Measurements from ENCODE around the gene SLC22A5.
"Not testable (repeated sequence)": the region's sequence is repeated elsewhere in the genome, so short reads cannot be mapped to it uniquely, and the experiment has no call there.

Gene SLC22A5

DNA sequence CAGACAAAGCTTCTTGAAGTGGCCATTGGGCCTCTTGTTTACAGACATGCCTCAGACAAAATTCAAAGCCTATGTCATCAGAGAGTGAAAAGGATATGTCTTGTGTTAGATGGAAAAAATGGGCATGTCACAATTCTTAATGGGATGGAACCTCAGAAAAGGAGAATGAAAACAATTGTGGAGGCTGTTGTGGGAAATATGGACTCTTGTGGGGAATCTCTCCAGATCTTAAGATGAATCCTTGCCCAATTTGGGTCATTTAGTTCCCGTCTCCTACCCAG lies 19.5 kb downstream of the SLC22A5 start:
- no peak for DNase-seq

DNA sequence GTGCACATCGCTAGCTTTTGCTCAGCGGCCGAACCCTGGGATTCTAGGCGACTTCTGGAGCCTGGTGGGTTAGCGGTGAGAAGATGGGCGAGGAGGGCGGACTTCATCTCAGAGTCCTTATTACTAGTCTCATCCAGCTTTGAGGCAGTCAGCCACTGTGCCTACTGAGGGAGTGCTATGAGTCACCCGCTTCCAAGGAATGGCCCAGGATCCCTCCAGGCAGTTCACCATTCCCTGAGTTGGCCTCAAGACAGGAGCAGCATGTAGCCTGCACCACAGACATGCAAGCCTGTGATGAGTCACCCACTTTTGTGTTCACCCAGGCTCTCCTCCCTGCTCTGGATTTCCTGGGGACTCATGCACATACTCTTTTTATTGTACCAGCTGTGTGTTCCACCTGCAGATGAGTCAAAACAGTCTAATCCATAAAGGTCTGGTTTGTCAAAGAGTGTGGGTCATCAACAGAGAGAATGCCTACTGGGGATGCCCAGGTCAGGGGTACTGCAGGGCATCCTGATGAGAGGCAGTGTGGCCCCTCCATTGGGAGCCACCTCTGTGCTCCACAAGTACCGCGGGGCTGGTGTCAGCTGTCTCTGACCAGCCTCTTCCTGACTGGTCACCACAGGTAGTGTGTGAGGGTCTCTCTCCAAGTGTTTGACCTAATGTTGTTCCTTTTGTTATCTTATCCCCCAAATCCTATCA lies 20.2 kb downstream of the SLC22A5 start:
- DNase-seq: no peak

DNA sequence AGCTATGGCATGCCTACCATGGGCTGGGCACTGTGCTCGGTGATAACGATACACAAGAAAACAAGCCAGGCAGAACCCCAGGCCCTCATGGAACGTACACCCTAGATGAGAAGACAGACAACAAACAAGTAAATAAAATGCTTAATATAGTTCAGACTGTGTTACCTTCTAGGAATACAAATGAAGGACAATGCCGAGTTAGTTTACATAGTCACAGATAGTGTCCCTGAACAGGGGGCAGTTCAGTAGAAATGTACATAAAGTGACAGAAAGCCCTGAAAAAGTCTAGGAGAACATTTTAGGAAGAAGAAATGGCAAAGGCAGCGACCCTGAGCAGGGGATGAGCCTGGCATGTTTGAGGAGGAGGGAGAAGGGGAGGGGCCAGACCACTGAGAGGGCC lies 21.7 kb downstream of the SLC22A5 start:
- DNase-seq: no peak

DNA sequence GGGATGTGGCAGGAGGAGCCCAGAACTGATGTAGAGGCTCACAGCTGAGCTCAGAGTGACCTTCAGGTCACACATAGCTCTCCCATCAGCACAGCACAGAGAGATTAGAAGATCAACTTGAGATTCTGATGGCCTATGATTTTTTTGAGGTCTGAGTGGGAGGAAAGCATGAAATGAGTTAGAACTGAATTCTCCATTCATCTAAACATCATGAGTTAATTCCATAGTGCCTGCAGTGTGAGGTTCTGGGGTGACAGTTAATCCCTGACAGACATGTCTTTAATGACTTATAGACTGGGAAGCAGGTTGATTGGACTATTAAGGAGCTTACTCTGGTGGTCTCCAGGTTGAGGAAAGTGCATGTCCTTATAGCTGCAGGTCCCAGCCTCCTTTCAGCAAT lies 22.4 kb downstream of the SLC22A5 start:
- no peak for DNase-seq

DNA sequence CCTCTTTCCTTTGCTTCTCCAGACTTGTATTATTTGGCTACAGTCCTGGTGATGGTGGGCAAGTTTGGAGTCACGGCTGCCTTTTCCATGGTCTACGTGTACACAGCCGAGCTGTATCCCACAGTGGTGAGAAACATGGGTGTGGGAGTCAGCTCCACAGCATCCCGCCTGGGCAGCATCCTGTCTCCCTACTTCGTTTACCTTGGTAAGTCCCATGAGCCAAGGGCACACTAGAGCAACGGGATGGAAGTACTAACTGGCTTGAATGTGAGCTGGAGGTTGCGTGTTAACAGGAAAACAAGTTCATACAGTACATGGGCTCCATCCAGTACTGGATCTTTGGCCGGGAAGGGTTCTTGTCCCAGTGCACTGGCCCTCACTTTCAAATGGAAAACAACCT lies 22.9 kb downstream of the SLC22A5 start:
- no peak for DNase-seq

DNA sequence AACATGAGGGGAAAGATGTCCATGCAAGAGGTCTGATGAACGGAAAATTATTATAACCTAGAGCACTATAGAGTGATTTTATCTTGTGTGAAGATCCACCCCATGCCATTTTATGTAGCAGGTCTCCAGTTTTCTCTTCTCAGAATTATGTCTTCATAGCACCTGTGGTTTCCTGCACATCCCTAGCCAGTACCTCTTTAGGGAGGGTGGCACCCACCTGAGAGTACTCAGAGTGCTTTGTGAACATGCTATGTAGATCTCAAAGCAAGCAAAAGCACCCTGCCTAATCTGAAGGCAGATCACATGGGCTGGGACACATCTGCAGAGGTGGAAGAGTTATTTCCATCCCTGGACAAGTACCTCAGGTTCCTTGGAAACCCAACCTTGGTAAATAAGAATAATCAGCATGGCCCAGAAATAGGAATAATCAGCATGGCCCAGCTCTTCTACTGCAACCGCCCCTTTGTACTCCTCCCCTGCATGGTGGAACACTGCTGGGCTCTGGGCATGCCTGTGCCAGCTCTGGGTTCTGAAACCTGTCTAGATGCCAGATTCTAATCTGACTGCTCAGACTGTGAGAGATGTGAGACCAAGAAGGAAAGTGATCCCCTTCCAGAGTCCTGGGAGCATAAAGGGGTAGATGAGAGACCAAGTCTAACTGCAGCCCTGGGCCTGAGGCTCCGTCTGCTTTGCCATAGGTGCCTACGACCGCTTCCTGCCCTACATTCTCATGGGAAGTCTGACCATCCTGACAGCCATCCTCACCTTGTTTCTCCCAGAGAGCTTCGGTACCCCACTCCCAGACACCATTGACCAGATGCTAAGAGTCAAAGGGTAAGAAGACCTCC lies 23.7 kb downstream of the SLC22A5 start:
- DNase-seq: no peak

DNA sequence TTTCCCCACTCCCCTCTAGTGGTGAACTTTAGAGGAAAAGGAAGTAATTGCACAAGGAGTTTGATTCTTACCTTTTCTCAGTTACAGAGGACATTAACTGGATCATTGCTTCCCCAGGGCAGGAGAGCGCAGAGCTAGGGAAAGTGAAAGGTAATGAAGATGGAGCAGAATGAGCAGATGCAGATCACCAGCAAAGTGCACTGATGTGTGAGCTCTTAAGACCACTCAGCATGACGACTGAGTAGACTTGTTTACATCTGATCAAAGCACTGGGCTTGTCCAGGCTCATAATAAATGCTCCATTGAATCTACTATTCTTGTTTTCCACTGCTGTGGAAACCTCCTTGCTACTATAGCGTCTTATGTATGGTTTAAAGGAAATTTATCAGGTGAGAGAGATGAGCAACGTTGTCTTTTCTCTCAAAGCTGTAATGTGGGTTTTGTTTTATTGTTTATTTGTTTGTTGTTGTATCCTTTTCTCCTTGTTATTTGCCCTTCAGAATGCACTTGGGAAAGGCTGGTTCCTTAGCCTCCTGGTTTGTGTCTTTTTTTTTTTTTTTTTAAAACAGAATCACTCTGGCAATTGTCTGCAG lies 25.3 kb downstream of the SLC22A5 start:
- no peak for DNase-seq

DNA sequence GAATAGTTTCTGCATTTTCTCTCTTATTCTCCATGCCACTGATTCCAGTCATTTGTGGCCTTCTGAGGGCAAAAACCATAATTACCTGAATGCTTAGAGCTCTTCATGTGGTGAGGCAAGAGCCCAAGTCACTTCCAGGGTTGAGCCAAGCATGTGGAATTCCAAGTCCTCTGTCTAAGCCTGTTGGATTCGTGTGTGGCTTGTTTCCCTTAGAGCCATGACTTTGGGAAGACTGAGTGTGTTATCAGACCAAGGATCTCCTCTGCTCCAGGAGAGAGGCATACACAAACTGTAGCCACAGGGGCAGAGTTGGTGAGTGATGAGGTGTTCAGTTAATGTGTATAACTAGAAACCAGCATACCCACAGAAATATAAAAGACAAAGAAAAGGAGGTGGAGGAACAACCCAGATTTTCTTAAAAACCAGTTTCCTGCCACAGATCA lies 27.1 kb downstream of the SLC22A5 start:
- peak in 1 of 2 donors; percentile 47 for DNase-seq

DNA sequence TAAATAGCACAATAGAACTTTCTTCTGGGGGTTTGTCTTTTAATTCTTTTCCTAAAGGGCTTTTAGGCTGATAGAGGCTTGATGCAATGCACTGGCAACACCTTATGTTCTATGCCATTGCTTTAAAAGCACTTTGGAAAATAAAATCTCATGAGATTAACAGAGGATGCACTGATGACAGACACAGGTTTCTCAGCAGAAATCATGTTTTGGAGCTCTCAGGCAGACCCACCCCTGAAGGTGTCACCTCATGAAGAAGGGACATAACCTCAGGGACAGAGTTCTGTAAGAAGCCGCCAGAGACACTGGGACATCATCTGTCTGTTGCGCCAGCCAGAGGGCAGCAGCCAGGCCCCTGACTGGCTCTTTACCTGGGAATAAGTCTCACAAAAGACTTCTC lies 27.7 kb downstream of the SLC22A5 start:
- no peak for DNase-seq

DNA sequence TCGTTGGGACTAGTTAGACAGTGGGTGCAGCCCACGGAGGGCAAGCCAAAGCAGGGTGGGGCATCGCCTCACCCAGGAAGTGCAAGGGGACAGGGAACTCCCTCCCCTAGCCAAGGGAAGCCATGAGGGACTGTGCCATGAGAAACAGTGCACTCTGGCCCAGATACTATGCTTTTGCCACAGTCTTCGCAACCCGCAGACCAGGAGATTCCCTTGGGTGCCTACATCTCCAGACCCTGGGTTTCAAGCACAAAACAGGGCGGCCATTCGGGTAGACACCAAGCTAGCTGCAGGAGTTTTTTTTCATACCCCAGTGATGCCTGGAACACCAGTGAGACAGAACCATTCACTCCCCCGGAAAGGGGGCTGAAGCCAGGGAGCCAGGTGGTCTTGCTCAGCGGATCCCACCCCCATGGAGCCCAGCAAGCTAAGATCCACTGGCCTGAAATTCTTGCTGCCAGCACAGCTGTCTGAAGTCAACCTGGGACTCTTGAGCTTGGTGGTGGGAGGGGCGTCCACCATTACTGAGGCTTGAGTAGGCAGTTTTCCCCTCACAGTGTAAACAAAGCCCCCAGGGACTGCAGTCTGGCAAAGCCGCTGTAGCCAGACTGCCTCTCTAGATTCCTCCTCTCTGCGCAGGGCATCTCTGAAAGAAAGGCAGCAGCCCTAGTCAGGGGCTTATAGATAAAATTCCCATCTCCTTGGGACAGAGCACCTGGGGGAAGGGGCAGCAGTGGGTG lies 28.6 kb downstream of the SLC22A5 start:
- DNase-seq: not testable (repeated sequence)

DNA sequence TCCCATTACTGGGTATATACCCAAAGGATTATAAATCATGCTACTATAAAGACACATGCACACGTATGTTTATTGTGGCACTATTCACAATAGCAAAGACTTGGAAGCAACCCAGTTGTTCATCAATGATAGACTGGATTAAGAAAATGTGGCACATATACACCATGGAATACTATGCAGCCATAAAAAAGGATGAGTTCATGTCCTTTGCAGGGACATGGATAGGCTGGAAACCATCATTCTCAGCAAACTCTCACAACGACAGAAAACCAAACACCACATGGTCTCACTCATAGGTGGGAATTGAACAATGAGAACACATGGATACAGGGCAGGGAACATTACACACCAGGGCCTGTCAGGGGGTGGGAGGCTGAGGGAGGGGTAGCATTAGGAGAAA lies 34.5 kb downstream of the SLC22A5 start:
- DNase-seq: not testable (repeated sequence)

DNA sequence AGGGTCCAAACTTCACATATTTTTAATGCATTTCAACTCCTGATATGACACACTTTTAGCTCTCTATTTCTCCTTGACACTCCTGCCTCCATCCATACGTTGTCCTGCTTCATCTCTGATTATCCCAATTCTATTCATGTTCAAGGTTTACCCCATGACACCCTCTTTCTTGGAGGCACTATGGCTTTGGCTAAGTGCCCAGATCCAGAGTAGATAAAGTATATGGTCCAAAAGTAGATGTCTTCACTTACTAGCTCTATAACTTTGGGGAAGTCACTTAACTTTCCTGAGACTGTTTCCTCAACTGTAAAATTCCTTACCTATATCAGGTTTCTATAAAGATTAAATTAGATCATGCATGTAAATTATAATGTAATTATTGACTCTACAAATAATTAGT lies 36.1 kb downstream of the SLC22A5 start:
- DNase-seq: no peak

DNA sequence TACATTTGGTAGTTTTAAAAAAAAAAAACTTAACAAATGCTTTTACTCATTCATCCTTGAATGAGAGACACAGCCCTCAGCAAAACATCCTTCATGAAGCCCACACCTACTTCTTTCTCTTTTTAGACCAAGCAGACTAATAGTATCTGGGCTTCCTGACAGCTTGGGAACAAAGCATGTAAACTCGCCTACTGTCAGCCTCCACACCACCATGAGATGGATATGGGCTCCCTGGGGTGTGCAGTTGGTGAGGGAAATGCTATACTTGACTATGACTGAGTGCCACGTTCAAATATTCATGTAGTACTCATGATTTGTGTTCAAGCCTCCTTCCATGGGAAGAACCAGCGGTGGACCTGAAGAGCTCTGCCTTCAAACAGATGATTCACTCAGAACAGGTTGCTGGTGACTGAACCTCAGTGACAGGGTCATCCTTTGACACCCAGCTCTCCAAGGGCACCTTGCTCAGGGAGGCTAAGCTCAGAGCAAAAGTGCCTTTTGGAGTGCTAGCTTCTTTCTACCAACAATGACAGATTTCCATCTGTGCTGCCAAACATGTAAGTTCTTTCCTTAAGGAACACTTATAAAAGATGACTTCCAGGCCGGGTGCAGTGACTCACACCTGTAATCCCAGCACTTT lies 36.8 kb downstream of the SLC22A5 start:
- DNase-seq: no peak

DNA sequence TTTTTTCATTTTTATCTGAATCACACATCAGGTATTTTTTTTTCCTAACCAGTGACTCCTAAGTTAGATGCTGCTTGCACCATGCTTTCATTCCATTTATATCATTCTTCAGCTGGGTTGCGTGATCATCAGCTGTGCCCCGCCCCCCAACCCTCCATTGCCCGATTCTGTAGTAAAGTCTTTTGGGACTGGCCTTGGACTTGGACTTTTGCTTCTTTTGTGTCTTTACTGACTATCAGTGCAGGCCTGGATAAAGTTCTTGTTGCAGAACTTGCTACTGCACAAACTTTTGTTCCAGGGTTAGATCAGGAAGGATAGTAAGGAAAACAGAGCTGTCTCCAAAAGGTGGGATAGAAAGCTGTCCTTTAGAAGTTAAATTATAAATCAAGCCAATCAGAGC lies 38.5 kb downstream of the SLC22A5 start:
- DNase-seq: no peak

DNA sequence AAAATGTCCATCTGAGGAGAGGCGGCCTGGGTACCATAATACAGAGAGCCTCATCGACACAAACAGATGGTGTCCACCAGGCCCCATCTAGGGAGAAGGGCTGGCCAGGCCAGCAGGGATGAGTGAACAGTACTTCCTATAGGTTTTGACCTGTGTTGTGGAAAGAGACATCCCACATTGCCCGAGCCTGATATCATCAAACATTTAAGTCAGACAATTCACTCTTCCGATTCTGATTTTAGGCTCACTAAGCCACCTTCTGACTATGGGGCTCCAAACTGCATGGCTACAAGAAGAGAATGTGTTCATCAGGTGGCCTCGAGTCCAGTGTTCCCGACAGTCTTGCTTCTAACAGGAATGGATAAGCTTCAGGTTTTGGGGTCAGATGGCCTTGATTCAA lies 38.9 kb downstream of the SLC22A5 start:
- DNase-seq: no peak

DNA sequence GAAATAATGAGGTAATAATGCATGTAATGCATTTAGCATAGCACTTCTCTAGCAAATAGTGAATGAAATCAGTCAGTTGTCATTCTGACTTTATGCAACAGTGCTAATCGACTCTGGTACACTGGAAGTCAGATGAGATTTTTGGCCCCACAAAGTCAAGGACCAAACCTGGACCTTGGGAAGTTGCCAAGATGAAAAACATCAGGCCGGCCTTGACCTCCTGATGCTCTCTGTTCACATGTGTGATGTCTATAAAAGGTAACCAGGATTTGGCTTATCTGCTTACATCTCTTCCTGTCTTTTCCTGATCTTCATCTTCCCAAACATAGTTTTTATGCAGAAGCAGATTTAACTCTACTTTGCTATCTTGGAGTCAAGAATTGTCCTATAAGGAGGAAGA lies 39.5 kb downstream of the SLC22A5 start:
- no peak for DNase-seq

DNA sequence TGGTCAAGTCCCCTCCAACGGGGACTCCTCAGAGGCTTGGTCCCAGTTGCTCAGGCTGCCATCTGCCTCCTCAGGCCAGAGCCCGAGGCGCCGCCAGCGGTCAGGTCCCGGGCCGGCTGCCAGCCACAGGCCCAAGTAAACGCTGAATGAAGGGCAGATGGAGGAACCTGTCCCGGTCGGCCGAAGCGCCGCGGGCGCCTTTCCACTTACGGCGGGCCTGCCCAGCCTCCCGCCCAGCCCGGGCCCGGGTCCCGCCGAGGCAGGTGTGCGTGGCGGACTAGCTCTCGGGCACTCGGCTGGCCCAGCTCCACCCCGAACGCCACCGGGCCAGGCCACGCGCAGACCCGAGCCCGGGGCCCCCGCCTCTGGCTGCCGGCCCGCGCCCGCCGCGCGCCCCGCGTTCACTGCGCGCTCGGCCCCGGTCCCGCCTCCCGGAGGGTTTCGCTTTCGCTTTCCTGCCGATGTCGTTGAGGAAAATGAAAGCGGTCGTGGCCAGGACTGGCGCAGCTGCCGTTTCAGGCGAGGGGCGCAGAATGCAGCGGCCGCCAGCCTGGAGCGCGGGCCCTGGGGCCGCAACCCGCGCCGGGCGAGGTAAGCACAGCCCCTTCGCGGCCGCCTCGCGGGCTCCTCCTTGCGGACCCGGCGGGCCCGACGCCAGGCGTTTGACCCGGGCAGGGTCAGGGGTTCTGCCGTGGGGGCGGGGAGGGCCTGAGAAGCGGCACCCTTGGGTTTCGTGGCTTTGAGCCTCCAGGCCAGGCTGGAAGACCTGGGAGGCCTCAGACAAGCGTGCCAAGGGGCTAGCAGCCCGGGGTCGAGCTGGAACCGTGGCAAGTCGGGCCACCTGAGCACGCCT lies 41.2 kb downstream of the SLC22A5 start:
- peak; percentile 87 to 93 for DNase-seq

DNA sequence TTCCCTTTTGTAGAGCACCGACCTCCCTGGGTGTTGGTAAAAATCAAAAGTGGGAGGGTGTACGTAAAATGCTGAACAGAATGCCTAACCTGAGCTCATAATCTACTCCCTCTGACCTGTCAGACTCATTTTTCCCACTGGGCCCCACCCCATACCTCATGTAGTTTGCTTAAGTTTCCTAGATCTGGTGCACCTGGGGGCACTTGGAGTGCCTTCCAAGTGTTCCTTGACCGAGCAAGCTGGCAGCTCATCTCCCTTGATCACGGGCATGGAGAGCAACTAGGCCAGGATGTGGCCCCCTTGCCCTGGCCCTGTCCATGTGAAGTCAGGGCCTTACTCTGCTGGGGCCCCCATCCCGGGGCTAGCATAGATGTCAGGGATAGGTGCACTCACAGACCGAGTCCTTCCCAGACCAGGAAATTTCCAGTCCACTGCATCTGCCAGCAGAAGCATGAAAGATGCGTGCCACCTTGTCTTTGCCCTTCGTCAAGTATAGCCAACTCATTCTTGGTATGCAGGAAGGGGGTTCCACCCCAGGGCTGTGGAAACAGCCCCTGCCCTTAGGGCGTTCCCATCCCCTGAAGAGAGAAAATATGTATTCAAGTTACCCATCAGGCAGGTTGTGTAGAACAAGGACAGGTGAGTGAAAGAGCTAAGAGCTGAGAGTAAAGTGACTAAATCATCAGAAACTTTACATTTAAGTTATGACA lies 41.9 kb downstream of the SLC22A5 start:
- DNase-seq: peak; percentile 36 to 67

DNA sequence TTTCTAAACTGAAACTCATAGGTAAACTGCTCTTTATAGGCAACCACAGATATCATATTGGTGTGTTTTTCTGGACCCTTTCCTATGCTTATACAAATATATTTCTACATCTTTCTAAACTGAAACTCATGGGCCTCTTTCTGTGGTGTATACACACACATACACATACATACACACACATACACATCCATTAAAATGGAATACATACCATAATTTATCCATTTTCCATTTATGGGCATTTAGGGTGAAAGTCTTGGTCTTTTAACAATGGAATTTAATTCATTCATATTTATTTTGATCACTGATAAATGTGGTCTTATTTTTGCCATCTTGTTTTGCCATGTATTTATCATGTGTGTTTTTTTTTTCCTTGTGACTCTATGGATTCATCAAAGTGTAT lies 44.1 kb downstream of the SLC22A5 start:
- no peak for DNase-seq

DNA sequence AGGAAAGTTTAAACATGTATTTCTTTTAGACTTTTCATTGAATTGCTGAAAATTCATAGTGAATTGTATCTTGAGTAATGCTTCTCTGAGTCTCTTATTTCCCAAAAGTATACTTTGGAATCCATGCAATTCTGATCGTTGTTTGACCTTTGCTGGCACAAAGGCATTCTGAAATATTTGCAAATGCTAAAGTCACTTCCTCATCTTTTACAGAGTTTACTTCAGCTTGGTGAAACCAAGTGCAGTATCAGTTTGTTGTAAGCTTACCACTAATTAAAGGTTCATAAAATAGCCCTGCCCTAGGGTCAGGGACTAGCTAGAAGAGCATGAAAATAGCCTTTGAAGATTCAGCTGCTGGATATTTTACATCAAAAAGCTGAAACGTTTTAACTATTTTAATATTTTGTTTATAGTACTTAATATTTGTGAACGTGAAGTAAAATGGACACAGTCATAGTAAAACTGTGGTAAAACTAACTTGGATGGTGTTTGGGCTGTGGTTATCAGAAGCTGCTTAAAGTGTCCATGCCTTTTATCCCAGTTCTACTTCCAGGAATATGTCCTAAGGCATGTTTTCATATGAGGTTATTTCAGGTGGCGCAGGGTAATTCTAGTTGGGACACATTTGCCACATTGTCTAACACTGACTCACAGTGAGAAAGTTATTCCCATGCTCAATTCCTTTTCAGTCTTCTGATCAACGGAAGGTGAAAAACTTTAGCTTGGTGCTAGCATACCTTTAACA lies 45.3 kb downstream of the SLC22A5 start:
- DNase-seq: no peak

DNA sequence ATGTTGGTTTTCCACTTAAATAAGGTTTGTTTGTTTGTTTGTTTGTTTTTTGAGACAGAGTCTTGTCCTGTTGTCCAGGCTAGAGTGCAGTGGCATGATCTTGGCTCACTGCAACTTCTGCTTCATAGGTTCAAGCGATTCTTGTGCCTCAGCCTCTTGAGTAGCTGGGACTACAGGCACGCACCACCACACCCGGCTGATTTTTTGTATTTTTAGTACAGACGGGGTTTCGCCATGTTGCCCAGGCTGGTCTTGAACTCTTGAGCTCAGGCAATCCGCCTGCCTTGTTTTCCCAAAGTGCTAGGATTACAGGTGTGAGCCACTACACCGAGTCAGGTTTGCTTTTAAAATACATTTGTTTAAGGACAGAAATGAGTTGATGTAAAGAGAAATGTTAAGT lies 46.0 kb downstream of the SLC22A5 start:
- DNase-seq: not testable (repeated sequence)

All from CD4-positive, alpha-beta T cell treated with Interferon alpha-2 for 1 hour (primary cell).